Cardiac fibroblast (primary cell): ENCODE results near the gene NR6A1.

Source experiments
- DNase-seq, 2 donors: peaks; one replicate each; pipeline versions ENCODE4 v3.0.0 to v3.0.0-alpha.2; 2010; ENCODE audit warnings: low read depth in 2 of 2
- H3K4me3 ChIP-seq, 2 donors: replicated peaks in 1 of 2; 1 replicate in 1 of 2; 2 replicates in 1 of 2; pipeline ENCODE4 v1.5.1; 2011; ENCODE audit warnings: low read depth in 2 of 2, low read length in 2 of 2, mild to moderate bottlenecking in 2 of 2, moderate library complexity in 1 of 2
- TF ChIP-seq, protein P1 (sequence below): IDR thresholded peaks from one replicate; pipeline ENCODE4 v1.5.1; 2011; ENCODE audit warnings: low read depth, mild to moderate bottlenecking, low read length, inconsistent platforms

Gene NR6A1

DNA sequence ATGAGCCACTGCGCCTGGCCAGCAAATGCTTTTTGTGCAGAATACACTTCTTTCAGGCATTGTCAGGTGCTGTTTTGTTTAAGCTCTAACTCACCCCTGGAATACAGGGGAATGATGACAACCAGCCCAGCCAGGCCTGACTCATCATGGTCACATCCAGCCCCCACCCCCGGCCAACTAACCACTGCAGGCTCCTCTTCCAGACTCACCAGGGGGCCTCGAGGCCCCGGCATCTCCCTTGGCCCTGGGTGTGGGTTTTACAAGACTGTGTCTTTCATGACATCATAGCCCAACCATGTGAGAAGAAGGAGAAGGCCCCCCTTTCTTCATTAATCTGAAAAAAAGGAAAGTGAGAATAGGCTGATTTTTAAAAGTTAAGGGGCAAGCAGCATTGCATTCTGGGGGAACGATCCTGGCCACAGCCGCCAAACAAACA is 41.3 kb upstream of the NR6A1 start:
- no peak overlapping the region for H3K4me3 ChIP-seq
- TF ChIP-seq, protein P1, sequence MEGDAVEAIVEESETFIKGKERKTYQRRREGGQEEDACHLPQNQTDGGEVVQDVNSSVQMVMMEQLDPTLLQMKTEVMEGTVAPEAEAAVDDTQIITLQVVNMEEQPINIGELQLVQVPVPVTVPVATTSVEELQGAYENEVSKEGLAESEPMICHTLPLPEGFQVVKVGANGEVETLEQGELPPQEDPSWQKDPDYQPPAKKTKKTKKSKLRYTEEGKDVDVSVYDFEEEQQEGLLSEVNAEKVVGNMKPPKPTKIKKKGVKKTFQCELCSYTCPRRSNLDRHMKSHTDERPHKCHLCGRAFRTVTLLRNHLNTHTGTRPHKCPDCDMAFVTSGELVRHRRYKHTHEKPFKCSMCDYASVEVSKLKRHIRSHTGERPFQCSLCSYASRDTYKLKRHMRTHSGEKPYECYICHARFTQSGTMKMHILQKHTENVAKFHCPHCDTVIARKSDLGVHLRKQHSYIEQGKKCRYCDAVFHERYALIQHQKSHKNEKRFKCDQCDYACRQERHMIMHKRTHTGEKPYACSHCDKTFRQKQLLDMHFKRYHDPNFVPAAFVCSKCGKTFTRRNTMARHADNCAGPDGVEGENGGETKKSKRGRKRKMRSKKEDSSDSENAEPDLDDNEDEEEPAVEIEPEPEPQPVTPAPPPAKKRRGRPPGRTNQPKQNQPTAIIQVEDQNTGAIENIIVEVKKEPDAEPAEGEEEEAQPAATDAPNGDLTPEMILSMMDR: no peak
- peak; percentile 92 to 95 for DNase-seq

DNA sequence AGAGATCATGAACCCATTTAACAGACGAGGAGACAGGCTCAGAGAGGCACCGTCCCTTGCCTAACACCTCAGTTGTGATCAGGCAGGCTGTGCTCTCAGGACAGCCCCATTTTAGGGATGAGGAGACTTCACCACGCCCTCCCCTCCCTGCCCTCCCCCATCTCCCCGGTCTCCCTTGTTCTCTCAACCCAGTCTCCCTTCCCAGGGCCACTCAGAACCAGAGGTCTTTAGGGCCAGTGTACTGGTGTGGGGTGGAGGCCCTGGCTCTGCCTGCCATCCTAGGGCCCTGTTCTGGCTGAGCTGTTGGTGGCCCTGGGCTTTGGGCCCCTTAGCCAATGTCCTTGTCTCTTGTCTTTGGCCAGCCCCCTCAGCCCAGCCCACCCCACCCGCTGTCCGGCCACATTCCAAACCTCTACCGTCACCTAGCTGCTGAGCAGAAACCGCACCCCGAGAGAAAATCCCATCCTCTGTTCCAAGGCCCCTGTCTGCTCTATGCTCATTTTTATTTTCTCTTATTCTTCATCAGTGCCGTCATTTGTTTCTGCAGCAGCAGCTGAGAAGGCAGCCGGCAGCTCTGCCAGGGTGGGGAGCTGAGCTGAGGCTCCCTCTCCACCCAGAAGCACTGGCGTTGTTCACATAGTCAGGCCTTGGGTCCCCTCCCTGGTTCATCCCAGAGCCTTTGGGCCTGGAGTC is 39.7 kb upstream of the NR6A1 start:
- DNase-seq: peak; percentile 78 to 80
- TF ChIP-seq, protein P1: no peak
- no peak overlapping the region for H3K4me3 ChIP-seq

DNA sequence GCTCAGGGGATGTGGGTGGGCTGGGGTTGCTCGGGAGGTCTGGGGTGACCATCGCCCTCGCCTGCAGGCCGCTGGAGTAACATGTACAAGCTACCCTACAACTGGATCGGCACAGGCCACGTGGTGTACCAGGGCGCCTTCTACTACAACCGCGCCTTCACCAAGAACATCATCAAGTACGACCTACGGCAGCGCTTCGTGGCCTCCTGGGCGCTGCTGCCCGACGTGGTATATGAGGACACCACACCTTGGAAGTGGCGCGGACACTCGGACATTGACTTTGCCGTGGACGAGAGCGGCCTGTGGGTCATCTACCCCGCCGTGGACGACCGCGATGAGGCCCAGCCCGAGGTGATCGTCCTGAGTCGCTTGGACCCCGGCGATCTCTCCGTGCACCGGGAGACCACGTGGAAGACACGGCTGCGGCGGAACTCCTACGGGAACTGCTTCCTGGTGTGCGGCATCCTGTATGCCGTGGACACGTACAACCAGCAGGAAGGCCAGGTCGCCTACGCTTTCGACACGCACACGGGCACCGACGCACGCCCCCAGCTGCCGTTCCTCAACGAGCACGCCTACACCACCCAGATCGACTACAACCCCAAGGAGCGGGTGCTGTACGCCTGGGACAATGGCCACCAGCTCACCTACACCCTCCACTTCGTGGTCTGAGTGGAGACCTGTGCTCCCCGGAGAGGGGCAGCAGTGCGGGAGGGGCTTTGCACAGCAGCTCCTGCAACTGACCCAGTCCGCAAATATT is 38.8 kb upstream of the NR6A1 start:
- TF ChIP-seq, protein P1: no peak
- no peak overlapping the region for H3K4me3 ChIP-seq
- no peak for DNase-seq

DNA sequence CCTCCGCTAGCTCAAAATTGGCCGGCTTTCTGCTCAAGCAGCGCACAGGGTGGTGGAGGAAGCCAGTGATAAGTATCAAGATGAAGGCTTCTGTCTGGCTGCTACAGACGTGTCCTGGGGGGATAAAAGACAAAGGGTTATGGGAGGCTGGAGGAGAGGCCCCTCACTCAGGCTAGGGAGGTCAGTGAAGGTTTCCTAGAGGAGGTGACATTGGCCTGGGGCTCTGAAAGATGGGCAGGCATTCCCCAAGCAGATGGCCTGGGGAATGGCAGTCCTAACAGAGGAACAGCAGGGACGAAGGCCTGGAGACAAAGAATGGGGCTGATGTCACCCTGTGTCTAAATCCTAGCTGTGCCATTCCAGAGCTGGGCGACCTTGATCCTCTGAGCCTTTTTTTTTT is 38.1 kb upstream of the NR6A1 start:
- no peak overlapping the region for H3K4me3 ChIP-seq
- TF ChIP-seq, protein P1: no peak
- DNase-seq: no peak

DNA sequence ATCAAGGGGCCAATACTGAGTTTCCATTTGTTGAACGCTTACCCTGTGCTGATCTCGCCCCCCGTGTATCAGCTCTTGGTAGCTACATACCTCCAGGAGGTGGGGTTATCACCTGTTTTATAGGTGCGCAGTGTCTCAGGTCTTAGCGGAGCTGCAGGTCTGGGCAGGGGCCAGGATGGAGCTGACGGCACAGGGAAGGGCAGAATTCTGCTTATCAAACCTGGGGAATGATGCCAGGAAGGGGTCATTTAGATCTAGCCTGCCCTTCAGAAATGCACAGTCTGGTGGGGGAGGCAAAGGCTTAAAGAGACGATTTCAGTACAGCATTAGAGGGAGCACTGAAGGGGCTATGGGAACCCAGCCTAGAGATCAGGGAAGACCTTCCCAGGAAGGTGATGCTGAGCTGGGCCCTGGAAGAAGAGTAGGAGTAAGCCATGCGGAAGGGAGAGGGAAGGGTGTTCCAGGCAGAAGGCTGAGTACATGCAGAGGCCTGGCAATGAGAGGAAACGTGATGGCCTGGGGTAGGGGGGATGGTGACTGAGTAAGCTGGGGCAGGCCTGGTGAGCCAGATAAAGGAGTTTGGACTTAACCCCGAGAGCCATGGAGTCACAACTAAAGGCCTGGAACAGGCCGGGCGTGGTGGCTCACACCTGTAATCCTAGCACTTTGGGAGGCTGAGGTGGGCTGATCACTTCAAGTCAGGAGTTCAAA is 37.3 kb upstream of the NR6A1 start:
- TF ChIP-seq, protein P1: no peak
- DNase-seq: no peak

DNA sequence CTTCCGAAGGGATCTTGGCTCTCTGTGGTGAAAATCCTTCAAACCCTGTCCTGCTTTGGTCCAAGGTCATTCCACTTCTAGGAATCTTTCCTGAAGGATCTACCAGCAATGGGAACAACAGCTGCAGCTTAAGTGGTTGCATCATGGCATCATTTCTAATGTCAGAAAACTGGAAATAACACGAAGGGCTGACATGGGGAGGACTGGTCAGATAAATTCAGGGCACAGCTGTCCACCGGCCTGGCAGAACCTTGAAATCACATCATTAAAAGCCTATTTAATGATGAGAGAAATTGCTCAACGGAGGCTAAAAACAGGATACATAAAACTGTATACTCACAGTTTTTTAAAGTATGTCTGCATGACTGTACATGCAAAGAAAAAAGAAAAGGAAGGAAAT is 34.1 kb upstream of the NR6A1 start:
- TF ChIP-seq, protein P1: no peak
- DNase-seq: no peak
- no peak overlapping the region for H3K4me3 ChIP-seq

More for the DNA sequence above, 37.3 kb upstream of the NR6A1 start:
- no peak overlapping the region for H3K4me3 ChIP-seq
